T47D (cell line): ENCODE data around the gene SERPINA12.
"Not testable (repeated sequence)": the region's sequence is repeated elsewhere in the genome, so short reads cannot be mapped to it uniquely, and the experiment has no call there.

Experiments used
- DNase-seq, 2 experiments: peaks; one replicate each; pipeline versions ENCODE4 v3.0.0 to v3.0.0-alpha.2; 2011 to 2012; ENCODE audit warnings: low read depth in 1 of 2, low spot score in 1 of 2
- JUND ChIP-seq: IDR thresholded peaks from 2 replicates; pipeline ENCODE4 v1.6.1; 2012; ENCODE audit warnings: low read depth
- in situ Hi-C: cut with HindIII; loops from 2 replicates; pipeline ENCODE4 v1.10.0; 2016; ENCODE audit warnings: low sequenced_read_pairs, low pct_unique_long_range_greater_than_20kb

The SERPINA12 gene

DNA sequence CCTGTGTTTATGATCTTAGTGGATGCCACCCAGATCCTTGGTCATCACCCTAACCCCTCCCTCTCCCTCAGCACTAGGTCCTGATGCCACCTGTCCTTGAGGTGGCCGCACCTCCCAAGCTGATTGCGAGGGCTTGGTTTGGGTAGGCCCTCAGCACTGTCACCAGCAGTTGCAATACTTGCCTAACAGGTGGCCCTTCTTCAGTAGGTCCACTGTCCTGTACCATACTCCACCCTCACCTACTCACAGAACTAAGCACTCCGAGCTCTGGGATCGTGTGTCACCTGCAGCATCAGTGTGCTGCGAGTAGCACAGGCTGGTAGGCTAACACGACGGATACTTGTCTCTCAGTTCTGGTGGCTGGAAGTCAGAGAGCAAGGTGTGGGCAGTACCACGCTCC lies 14.0 kb upstream of the SERPINA12 start:
- no peak for TF ChIP-seq JUND
- no peak for DNase-seq
- in situ Hi-C loops: no loop called here

DNA sequence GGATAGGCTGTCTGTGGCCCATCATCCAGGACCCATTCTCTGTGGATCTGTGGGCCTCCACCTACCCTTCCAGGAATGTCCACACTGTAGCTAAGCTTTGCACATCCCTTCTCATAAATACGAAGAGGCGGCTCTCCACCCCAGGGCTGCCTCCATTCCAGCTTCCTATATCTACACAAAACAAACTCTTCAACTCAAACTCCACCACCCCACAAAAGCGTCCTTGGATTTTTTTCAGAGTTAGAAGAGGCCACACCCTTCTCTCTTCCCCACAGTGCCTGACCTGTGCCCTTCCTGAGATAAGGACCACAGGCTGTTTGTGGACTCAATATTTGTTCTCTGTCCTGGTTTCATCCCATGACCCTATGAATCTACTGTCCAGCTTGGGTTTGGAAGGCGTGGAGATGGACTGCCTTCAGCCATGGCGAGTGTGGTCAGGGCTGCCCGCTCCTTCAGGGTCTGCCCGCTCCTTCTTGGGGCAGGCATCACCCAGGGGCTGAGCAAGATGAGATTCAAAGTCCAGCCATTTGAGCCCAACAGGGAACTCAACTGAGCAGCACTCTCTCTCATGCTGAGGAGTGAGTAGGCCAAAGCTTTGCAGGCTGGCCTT lies 13.0 kb upstream of the SERPINA12 start:
- TF ChIP-seq JUND: no peak
- in situ Hi-C loops: no loop called here
- DNase-seq: no peak

DNA sequence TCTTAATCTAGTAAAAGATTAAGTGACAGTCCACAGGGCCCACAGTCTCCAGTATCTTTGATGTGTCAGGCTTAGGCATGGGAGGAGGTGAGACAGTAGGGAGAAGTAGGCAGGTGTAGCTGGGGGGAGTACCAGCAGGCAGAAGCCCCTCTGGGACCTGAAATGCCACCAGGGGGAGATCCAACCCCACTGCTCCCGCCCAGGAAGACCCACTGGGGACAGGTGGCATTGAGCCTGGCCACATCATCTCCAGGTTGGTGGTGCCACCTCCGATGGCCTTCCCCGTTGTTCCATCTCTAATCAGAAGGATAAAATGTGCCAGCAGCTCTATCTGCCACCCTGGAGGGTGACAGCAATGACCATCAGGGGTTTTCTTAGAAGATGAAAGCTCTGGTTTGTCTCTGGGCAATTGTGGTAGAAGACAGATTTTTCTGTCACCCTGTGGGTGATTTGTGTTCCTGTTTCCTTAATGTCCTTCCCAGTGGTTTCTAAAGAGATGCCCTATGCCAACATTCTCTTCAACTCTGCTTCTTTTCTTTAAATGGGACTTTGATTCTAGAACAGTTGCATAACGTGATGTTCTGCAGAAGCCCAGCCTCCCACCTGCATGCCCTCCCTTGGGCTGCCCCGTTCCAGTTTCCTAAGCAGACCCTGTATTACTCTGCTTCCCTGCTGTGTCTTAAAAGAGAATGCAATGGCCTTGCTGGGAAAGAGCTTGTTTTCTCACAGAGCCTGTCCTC lies 12.3 kb upstream of the SERPINA12 start:
- TF ChIP-seq JUND: no peak
- in situ Hi-C loops: no loop called here
- no peak for DNase-seq

DNA sequence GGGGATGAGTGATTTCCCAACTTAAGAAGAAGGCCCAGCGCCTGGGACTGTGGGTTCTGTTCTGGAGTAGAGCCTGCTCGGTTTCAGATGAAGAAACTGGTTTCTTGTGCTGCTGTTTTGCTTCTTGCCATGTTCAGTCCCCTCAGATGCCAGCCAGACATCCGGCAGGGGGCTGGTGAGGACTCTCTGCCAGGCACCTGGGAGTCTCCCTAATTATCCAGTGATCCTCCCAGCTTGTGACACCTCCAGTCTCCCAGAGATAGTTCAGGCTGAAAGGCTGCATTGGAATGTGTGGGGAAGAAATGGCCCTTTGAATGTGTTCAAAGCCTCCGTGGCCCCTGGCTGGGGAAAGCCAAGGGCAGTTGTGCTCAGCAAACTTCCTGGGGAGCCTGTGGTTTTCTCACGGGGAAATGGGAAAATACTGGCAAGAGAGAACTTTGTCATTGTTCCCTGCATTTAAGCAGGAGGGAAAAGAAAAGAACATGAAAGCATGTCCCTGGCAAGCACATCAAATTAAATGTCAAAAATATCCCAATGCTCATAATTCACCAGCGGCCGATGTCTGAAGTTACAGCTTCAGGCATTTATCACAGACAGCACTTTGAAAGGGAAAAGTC lies 8.5 kb upstream of the SERPINA12 start:
- in situ Hi-C loops: no loop called here
- no peak for DNase-seq

DNA sequence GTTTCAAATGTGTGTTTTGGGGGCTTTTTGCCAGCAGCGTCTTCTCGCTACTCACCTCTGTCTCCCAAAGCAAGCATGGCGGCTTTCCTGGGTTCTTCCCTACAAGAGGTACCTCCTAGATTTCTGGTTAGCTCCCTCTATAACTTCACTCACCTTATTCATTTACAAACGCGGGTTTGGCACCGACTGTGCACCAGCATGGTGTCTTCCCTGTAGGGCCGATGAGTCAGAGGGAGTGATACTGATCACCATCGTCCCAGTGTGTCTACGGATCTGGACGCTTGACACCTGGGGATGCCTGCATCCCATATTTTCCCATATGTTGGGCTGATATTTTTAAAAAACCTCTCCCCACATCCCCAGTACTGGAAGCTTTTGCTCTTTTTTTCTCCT lies 8.0 kb upstream of the SERPINA12 start:
- in situ Hi-C loops: no loop called here
- DNase-seq: peak in 1 of 2 experiments; percentile 37
- no peak for TF ChIP-seq JUND

More for the DNA sequence above, 8.5 kb upstream of the SERPINA12 start:
- TF ChIP-seq JUND: no peak

DNA sequence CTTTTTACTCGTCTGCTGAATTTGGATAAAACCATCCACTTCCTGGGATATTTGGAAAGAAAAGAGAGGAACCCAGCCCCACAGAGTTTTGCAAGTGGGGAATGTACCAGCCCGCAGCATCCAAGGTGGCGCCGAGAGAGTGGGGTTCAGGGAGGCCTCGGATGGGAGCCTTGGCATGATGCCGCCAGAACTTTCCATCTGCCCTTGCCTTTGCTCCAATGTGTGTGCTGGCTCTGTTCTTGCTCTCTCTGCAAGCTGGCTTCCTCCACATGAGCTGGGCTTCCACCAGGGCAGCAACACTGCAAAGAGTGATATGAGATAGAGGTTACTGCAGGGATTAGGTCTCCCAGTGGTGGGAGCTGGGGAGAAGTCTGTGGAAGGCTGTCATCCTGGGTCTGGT lies 6.6 kb upstream of the SERPINA12 start:
- in situ Hi-C loops: no loop called here
- no peak for DNase-seq
- TF ChIP-seq JUND: no peak

DNA sequence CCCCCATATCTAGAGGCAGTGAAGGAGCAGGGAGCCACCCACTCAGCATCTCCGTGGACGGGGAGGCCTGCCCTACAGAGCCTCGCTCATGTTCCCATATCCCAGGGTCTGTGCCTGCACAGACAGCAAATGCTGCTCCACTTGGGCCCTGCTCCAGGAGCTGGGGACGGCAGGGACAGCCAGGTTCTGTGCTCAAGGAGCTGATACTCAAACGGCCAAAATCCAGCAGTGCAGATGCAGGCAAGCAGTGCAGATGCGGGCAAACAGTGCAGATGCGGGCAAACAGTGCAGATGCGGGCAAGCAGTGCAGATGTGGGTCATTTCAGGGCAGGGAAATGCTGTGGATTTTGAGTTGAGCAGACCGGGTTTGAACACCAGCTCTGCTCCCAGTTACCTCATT lies 6.2 kb upstream of the SERPINA12 start:
- DNase-seq: no peak
- TF ChIP-seq JUND: no peak
- in situ Hi-C loops: no loop called here

DNA sequence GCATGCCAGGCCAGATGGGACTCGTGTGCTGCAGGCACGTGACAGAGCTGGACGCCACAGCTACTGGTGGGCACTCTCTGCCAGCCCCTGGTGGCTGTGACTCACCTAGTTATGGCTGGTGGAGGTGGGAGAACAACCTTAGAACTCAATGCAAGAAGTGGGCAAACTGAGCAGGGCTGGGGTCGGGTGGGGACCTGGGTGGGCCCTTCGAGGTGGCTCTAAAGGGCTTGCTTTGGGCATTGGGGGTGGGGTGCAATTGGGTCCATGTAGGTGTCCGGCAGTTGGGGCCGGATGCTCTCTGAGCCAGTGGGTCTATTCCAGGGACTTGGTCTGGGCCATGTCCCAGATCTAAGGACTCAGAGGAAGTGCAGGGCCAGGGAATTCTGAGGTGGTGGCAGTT lies 5.1 kb upstream of the SERPINA12 start:
- DNase-seq: no peak
- in situ Hi-C loops: no loop called here
- TF ChIP-seq JUND: no peak

DNA sequence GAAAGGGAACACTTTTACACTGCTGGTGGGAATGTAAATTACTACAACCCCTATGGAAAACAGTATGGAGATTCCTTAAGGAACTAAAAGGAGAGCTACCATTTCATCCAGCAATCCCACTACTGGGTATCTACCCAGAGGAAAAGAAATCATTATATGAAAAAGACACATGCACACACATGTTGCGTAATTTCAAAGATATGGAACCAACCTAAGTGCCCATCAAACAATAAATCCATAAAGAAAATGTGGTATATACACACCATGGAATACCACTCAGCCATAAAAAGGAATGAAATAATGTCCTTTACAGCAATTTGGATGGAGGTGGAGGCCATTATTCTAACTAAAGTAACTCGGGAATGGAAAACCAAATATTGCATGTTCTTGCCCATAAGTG lies 1.2 kb upstream of the SERPINA12 start:
- DNase-seq, in situ Hi-C loops: not testable (repeated sequence)

DNA sequence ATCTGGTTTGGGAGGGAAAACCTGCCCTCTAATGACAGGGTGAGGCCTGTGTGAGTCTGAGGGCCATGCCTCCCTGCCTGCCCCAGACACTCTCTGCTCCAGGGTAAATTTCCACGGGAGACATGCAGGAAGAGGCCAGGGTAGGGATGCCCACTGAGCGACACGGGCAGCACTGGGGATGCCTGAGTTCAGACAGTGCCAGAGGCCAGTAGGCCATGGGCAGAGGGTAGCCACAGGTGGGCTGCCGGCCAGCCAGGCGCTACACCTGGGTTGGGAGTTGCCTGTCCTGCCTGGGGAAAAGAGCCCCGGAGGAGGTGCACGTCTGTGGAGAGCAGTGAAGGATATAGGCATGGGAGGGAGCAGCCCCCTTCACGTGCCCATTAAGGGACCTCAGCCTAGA lies 3.6 kb downstream of the SERPINA12 start:
- TF ChIP-seq JUND: no peak
- no peak for DNase-seq
- in situ Hi-C loops: no loop called here

DNA sequence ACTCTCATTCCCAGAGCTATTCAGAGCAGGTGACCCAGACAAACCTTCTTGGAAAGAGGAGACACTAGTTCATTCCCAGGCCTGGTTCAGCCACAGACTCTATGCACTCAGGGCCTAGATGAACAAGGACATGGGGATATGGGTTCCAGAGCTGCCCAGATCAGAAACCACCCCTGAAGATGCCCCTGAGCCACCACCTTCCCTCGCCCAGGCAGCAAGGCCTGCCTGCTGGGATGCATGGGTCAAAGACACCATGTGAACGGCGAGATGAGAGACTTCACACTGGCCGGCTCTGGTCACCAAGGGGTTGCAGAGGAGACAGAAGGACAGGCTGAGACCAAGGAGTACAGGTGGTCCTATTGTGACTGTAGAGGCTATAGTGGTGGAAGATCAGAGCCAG lies 4.1 kb downstream of the SERPINA12 start:
- no peak for TF ChIP-seq JUND
- in situ Hi-C loops: no loop called here
- no peak for DNase-seq

DNA sequence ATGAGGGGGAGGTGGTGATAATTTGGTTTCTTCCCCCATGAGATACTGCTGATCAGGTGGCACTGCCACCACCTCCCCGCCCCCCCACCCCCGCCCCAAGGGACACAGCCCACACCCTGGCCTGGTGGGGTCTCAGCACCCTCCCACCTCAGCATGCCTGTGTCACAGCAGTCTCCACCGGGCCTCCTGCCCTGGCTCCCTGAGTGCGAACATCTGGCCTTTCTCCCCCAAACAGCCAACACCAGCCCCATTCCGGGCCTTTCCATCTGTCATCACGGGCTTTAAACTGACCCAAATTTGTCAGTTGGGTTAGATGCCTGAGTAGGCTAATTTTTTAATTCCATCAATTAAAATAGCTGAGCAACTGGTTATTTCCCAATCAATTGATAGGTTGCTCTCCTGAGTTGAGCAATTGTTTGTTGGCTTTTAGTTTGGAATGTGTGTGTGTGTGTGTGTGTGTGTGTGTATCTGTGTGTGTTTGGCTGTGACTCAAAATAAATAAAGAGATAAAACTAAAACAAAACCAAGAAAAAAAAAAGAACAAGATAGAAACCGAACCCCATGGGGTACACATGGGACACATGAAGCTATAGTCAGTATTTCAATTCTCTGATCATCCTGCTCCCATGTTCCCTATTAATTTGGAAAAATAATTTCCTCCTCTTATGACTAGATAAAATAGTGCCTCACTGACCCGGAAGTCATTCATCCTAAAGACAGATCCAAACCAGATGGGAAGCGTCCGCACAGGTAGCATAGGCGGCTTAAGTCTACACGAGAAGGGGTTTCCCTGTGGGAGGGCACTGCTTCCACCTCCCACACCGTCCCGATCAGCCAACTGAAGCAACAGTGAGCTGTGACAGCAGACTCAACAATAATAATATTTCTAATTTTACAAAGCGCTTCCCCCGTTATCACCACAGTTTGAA lies 7.4 kb downstream of the SERPINA12 start:
- TF ChIP-seq JUND: no peak
- peak in 1 of 2 experiments; percentile 19 for DNase-seq
- in situ Hi-C loops: no loop called here
